GM23338 (cell line): ENCODE measurements around the gene ERC1. TPM values are rescaled to one million over a fixed set of nuclear protein-coding genes. Genes with fewer than 3 reads are reported as not detected.

Experiments used
- ATAC-seq: fragments of 200-7000 bp; cut with Tn5 transposase; 3 replicates; pipeline ENCODE4 v1.9.1; 2020
- DNase-seq: peaks from one replicate; pipeline ENCODE4 v3.0.0-alpha.2; 2015; ENCODE audit warnings: low spot score
- H2AFZ ChIP-seq: fragments of 200-600 bp; sonication (generic); 2 replicates; pipeline ENCODE4 v1.8.0; 2016; ENCODE audit warnings: antibody characterized with exemption, mild to moderate bottlenecking, moderate library complexity
- H3F3A ChIP-seq: fragments of 200-600 bp; sonication (generic); replicated peaks from 2 replicates; pipeline ENCODE4 v1.8.0; 2017; ENCODE audit warnings: antibody characterized with exemption, mixed run types, low read depth
- H3K27ac ChIP-seq: fragments of 200-600 bp; sonication (generic); 2 replicates; pipeline ENCODE4 v1.6.1; 2016; ENCODE audit warnings: low read depth
- H3K27me3 ChIP-seq: fragments of 200-600 bp; sonication (generic); 2 replicates; pipeline ENCODE4 v1.8.0; 2016; ENCODE audit warnings: mild to moderate bottlenecking, mixed run types, moderate library complexity; ENCODE audit not compliant: insufficient read depth
- H3K36me3 ChIP-seq: fragments of 200-600 bp; sonication (generic); 2 replicates; pipeline ENCODE4 v1.8.0; 2016; ENCODE audit warnings: mild to moderate bottlenecking; ENCODE audit not compliant: insufficient read depth
- H3K4me1 ChIP-seq: fragments of 200-600 bp; sonication (generic); 2 replicates; pipeline ENCODE4 v1.8.0; 2016; ENCODE audit warnings: mild to moderate bottlenecking, moderate library complexity; ENCODE audit not compliant: insufficient read depth
- H3K4me2 ChIP-seq: fragments of 200-600 bp; sonication (generic); 2 replicates; pipeline ENCODE4 v1.7.1; 2017; ENCODE audit warnings: mixed run types
- H3K4me3 ChIP-seq: fragments of 200-600 bp; sonication (generic); 2 replicates; pipeline ENCODE4 v1.6.1; 2016; ENCODE audit warnings: mixed run types
- H3K79me2 ChIP-seq: fragments of 200-600 bp; sonication (generic); replicated peaks from 2 replicates; pipeline ENCODE4 v1.8.0; 2017; ENCODE audit warnings: mild to moderate bottlenecking; ENCODE audit not compliant: insufficient read depth
- H3K9me2 ChIP-seq: fragments of 200-600 bp; sonication (generic); 2 replicates; pipeline ENCODE4 v1.8.0; 2017; ENCODE audit not compliant: insufficient read depth
- H4K20me1 ChIP-seq: fragments of 200-600 bp; sonication (generic); replicated peaks from 2 replicates; pipeline ENCODE4 v1.8.0; 2017; ENCODE audit warnings: mild to moderate bottlenecking; ENCODE audit not compliant: insufficient read depth
- H3K27ac Mint-ChIP-seq: 2 replicates; pipeline ENCODE4 v1.8.0; 2020; ENCODE audit warnings: inconsistent platforms, mild to moderate bottlenecking, moderate library complexity, mixed read lengths
- H3K27me3 Mint-ChIP-seq: 3 replicates; pipeline ENCODE4 v1.8.0; 2022; ENCODE audit warnings: low read depth, mild to moderate bottlenecking, moderate library complexity, mixed read lengths, inconsistent platforms; ENCODE audit not compliant: insufficient read depth, poor library complexity
- H3K36me3 Mint-ChIP-seq: 3 replicates; pipeline ENCODE4 v1.8.0; 2021; ENCODE audit warnings: low read depth, mild to moderate bottlenecking, inconsistent platforms, moderate library complexity, mixed read lengths
- H3K4me1 Mint-ChIP-seq: 3 replicates; pipeline ENCODE4 v1.8.0; 2020; ENCODE audit warnings: mild to moderate bottlenecking, inconsistent platforms, mixed read lengths
- H3K4me3 Mint-ChIP-seq: 3 replicates; pipeline ENCODE4 v1.8.0; 2021; ENCODE audit warnings: moderate library complexity, mild to moderate bottlenecking, inconsistent platforms, mixed read lengths
- H3K9me3 Mint-ChIP-seq: 3 replicates; pipeline ENCODE4 v1.8.0; 2020; ENCODE audit warnings: moderate library complexity, mild to moderate bottlenecking, inconsistent platforms, mixed read lengths
- EZH2 ChIP-seq: fragments of 200-600 bp; sonication (generic); IDR thresholded peaks from one replicate; pipeline ENCODE4 v1.8.0; 2017; ENCODE audit warnings: antibody characterized with exemption, mild to moderate bottlenecking, low read depth; ENCODE audit not compliant: unreplicated experiment
- EZH2phosphoT487 ChIP-seq: fragments of 200-600 bp; sonication (generic); IDR thresholded peaks from one replicate; pipeline ENCODE4 v1.8.1; 2018; ENCODE audit warnings: antibody characterized with exemption; ENCODE audit not compliant: unreplicated experiment
- STAT1 ChIP-seq: IDR thresholded peaks from one replicate; pipeline ENCODE4 v1.6.1; 2016; ENCODE audit warnings: antibody characterized with exemption; ENCODE audit not compliant: unreplicated experiment
- ZNF114 ChIP-seq: fragments of 250-450 bp; sonication (Bioruptor Pico); IDR thresholded peaks from 2 replicates; pipeline ENCODE4 v1.5.0; 2020; ENCODE audit warnings: mild to moderate bottlenecking, moderate library complexity
- ZNF331 ChIP-seq: fragments of 250-450 bp; sonication (Bioruptor Pico); IDR thresholded peaks from 2 replicates; pipeline ENCODE4 v1.5.0; 2020; ENCODE audit warnings: low read depth, mild to moderate bottlenecking, moderate library complexity
- polyA plus RNA-seq: library from polyadenylated mRNA; unstranded; fragments of >200 nt; fragmentation: Nextera tagmentation; extraction: Ambion mirVana; gene quantifications from 2 replicates; pipeline ENCODE4 v1.2.1, GENCODE V29; 2016
- total RNA-seq: library from RNA; depleted of rRNA; stranded (reverse); fragments of >200 nt; shearing (Covaris generic); gene quantifications from 2 replicates; pipeline ENCODE4 v1.2.3, GENCODE V29; 2014
- TF ChIP-seq, protein P1 (sequence below), 2 experiments: fragments of 200-600 bp in 1 of 2; sonication (generic) in 1 of 2; conservative IDR thresholded peaks; 2 replicates each; pipeline versions ENCODE4 v1.5.1 to v1.6.1; 2016 to 2017; ENCODE audit warnings: antibody characterized with exemption in 2 of 2, low read depth in 2 of 2, mild to moderate bottlenecking in 2 of 2, moderate library complexity in 1 of 2
- TF ChIP-seq, protein P2 (sequence below): IDR thresholded peaks from one replicate; pipeline ENCODE4 v1.6.1; 2018; ENCODE audit warnings: antibody characterized with exemption; ENCODE audit not compliant: unreplicated experiment
- TF ChIP-seq, protein P3 (sequence below): IDR thresholded peaks from 2 replicates; pipeline ENCODE4 v1.6.1; 2016; ENCODE audit warnings: antibody characterized with exemption

ERC1 gene
- total and polyA plus RNA-seq, 2 experiments from 2014 or later: 28.1 to 35.3 TPM

DNA sequence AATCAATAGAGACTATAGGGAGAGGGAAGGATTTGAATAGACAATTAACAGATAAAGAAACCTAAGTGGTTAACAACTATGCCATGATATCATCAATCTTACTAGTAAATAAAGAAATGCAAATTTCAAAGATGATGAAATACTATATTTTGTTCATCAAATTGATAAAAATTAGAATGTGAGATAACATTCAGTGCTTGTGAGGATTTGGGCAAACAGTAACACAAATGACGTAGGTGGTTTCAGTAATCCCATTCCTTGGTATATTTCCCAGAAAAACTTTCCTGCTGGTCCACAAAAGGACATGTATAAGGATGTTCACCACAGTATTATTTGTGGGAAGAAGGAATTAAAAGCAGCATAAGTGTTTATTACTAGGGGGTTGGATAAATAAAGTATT, 136.0 kb downstream of the ERC1 start:
- Mint-ChIP-seq H3K4me1 (no peaks in the 10 kb centered on the region), H3K9me3 (no peaks in the 10 kb centered on the region), H3K4me3 (no peak overlapping the region), H3K36me3 (peaks cover 2% of the 10 kb centered on the region; the same call in 1 of the 3 replicates), H3K27ac (no peak overlapping the region), H3K27me3 (peaks cover 1% of the 10 kb centered on the region)
- Histone ChIP-seq H3K4me3 (no peak overlapping the region), H3F3A (no peaks in the 10 kb centered on the region), H3K27ac (no peak overlapping the region), H4K20me1 (peaks cover 3% of the 10 kb centered on the region; the same call in 1 of the 2 replicates), H2AFZ (no peak overlapping the region), H3K4me1 (no peaks in the 10 kb centered on the region), H3K4me2 (no peak overlapping the region), H3K36me3 (no peaks in the 10 kb centered on the region), H3K27me3 (peaks cover 23% of the 10 kb centered on the region), H3K79me2 (no peaks in the 10 kb centered on the region), H3K9me2 (no peaks in the 10 kb centered on the region)
- no peak for DNase-seq
- TF ChIP-seq ZNF114 (CRISPR knock-in tag) (no peak), EZH2phosphoT487 (no peak), STAT1 (no peak), ZNF331 (CRISPR knock-in tag) (no peak), EZH2 (no peak)
- TF ChIP-seq, protein P1, sequence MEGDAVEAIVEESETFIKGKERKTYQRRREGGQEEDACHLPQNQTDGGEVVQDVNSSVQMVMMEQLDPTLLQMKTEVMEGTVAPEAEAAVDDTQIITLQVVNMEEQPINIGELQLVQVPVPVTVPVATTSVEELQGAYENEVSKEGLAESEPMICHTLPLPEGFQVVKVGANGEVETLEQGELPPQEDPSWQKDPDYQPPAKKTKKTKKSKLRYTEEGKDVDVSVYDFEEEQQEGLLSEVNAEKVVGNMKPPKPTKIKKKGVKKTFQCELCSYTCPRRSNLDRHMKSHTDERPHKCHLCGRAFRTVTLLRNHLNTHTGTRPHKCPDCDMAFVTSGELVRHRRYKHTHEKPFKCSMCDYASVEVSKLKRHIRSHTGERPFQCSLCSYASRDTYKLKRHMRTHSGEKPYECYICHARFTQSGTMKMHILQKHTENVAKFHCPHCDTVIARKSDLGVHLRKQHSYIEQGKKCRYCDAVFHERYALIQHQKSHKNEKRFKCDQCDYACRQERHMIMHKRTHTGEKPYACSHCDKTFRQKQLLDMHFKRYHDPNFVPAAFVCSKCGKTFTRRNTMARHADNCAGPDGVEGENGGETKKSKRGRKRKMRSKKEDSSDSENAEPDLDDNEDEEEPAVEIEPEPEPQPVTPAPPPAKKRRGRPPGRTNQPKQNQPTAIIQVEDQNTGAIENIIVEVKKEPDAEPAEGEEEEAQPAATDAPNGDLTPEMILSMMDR (conservative IDR thresholded peaks at IDR 0.05; ENCODE audit: low read depth in 2 of 2): no peak
- TF ChIP-seq, protein P2, sequence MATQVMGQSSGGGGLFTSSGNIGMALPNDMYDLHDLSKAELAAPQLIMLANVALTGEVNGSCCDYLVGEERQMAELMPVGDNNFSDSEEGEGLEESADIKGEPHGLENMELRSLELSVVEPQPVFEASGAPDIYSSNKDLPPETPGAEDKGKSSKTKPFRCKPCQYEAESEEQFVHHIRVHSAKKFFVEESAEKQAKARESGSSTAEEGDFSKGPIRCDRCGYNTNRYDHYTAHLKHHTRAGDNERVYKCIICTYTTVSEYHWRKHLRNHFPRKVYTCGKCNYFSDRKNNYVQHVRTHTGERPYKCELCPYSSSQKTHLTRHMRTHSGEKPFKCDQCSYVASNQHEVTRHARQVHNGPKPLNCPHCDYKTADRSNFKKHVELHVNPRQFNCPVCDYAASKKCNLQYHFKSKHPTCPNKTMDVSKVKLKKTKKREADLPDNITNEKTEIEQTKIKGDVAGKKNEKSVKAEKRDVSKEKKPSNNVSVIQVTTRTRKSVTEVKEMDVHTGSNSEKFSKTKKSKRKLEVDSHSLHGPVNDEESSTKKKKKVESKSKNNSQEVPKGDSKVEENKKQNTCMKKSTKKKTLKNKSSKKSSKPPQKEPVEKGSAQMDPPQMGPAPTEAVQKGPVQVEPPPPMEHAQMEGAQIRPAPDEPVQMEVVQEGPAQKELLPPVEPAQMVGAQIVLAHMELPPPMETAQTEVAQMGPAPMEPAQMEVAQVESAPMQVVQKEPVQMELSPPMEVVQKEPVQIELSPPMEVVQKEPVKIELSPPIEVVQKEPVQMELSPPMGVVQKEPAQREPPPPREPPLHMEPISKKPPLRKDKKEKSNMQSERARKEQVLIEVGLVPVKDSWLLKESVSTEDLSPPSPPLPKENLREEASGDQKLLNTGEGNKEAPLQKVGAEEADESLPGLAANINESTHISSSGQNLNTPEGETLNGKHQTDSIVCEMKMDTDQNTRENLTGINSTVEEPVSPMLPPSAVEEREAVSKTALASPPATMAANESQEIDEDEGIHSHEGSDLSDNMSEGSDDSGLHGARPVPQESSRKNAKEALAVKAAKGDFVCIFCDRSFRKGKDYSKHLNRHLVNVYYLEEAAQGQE: no peak
- ATAC-seq: no peak

DNA sequence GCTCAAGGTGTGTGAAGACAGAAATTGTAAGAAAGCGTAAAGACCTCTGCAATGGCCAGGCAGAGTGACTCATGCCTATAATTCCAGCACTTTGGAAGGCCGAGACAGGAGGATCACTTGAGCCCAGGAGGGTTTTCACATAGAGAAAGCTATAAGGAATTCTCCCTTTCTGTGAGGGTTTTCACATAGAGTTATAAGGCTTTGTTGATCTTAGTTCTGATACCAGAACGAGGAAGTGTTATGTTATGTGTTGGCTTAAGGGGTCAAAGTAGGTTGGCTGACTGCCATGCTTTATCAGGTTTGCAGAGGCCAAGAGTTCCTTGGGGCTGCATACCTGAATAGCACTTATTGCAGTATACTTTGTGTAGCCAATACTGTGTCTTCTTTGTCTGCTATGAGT, 139.1 kb downstream of the ERC1 start:
- no peak for ATAC-seq
- H3K4me2 ChIP-seq: no peak overlapping the region

More for the DNA sequence above, 139.1 kb downstream of the ERC1 start:
- Histone ChIP-seq H3K36me3 (no peaks in the 10 kb centered on the region), H3K79me2 (no peaks in the 10 kb centered on the region), H4K20me1 (peaks cover 3% of the 10 kb centered on the region; the same call in 1 of the 2 replicates), H3K9me2 (no peaks in the 10 kb centered on the region), H3K4me3 (no peak overlapping the region), H3K4me1 (no peaks in the 10 kb centered on the region), H3F3A (no peaks in the 10 kb centered on the region), H3K27me3 (no peaks in the 10 kb centered on the region), H3K27ac (no peak overlapping the region), H2AFZ (no peak overlapping the region)
- H3K4me3 Mint-ChIP-seq: no peak overlapping the region
- H3K4me1 Mint-ChIP-seq: peaks cover 5% of the 10 kb centered on the region; the same call in 2 of the 3 replicates
- H3K9me3 Mint-ChIP-seq: no peaks in the 10 kb centered on the region
- peaks cover 1% of the 10 kb centered on the region for H3K27me3 Mint-ChIP-seq
- H3K27ac Mint-ChIP-seq: no peak overlapping the region
- H3K36me3 Mint-ChIP-seq: peaks cover 5% of the 10 kb centered on the region; the same call in 2 of the 3 replicates
- DNase-seq: no peak
- TF ChIP-seq, protein P3, sequence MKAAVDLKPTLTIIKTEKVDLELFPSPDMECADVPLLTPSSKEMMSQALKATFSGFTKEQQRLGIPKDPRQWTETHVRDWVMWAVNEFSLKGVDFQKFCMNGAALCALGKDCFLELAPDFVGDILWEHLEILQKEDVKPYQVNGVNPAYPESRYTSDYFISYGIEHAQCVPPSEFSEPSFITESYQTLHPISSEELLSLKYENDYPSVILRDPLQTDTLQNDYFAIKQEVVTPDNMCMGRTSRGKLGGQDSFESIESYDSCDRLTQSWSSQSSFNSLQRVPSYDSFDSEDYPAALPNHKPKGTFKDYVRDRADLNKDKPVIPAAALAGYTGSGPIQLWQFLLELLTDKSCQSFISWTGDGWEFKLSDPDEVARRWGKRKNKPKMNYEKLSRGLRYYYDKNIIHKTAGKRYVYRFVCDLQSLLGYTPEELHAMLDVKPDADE: no peak
